Posterior vena cava (tissue), 2 donors: ENCODE measurements around the gene ARPC5. TPM values are rescaled to one million over a fixed set of nuclear protein-coding genes. Genes with fewer than 3 reads are reported as not detected.

Experiments
- DNase-seq: peaks from one replicate; pipeline ENCODE4 v3.0.0-alpha.2; 2020; ENCODE audit warnings: low spot score
- intact Hi-C, 2 donors: fragments of 100-400 bp; cut with DNase I; formaldehyde crosslinking; loops; one replicate each; pipeline versions ENCODE4 v1.14.1 to v1.14.2; 2022 to 2023
- total RNA-seq, 2 donors: library from RNA; stranded (reverse); fragmentation: NEBNext Ultra II Directional; extraction: Animal tissue kit (Norgen Biotek cat#: 25700); gene quantifications; one replicate each; pipeline ENCODE4 v1.2.1, GENCODE V29; 2021
- donor health status: DM: yes; HTN: yes; CAD: no.
- donor health status: DM: yes; HTN: yes; CAD: no.

ARPC5 gene
- total RNA-seq, 2 donors from 2014 or later, result 118 TPM

GRCh38 chr1:183593356-183593755 is 42.2 kb downstream of the ARPC5 start:
- intact Hi-C loops, result no loop called here

GRCh38 chr1:183592733-183593132 is 42.9 kb downstream of the ARPC5 start:
- DNase-seq, result no peak
- intact Hi-C loops, result no loop called here

More at GRCh38 chr1:183593356-183593755, 42.2 kb downstream of the ARPC5 start:
- DNase-seq, result no peak

DNA sequence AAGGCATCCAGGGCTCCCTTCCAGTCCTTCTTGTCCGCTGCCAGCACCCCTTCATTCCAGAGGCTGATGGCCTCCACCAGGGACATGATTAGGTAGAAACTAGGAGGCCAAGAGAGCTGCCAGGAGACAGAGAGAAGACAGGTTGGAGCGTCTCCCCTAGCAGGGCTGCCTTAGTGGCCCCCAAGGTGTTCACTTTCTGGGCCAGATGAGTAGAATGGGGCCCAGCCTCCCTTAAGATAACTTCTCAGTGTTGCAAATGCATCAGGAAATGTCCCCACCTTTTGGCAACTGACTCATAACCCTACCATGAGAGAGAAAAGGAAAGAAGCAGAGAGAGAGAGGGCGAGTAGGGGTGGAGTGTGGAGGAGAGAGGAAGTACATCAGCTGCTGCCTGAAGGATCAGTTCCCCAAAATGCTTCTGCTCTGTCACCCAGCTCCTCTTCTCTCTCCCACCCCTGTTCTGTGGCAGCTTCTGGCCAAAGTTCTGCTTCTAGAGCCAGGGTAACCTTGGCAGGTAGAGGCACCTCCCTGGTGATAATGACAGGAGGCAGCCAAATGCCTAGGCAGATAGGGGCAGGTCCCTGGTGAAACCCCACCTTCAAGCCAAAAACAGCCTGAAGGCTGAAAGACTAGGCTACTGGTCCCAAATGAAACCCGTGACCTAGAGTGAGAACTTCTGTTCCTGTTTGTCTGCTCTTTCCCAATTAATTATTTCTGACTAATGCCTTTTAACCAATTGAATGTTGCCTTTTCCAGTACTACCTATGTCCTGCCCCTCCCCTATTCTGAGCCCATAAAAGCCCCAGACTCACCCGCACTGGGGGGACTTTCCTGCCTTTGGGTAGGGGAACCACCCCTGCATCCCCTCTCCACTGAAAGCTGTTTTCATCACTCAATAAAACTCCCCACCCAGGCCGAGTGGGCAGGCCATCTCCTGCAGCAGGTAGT is 45.1 kb downstream of the ARPC5 start, which contains the start of gene NCF2:
NCF2 (minus strand) TSS at position 216 of the 948 bp plus-strand sequence; CDS start at position 86, 130 bp downstream.
- no peak for DNase-seq
- intact Hi-C loops, result no loop called here

- DNase-seq, result no peak
- intact Hi-C loops, result no loop called here
Measured at GRCh38 chr1:183589874-183590243, 45.7 kb downstream of the ARPC5 start.

- intact Hi-C loops, result no loop called here
- no peak for DNase-seq
Measured at GRCh38 chr1:183589384-183589783, 46.2 kb downstream of the ARPC5 start.

- DNase-seq, result no peak
- intact Hi-C loops, result no loop called here
Measured at GRCh38 chr1:183588827-183589226, 46.8 kb downstream of the ARPC5 start.

DNA sequence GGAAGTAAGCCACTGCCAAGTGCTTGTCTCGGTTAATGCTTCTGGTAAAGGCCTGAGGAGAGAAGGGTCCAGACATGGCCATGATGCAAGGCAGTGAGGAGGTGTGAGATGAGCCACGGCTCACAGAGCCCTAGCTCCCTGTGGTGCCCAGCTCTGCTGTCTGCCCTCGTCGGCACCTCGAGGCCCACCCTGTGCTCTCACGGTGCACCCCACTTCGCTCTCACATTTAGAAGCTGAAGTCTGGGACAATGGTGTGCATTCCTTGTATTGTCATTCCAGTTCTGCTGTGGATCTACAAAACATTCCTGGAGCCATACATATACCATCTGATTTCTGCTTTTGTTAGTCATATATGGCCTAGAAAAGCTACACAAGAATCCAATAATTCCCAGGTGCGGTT is 48.7 kb downstream of the ARPC5 start:
- no peak for DNase-seq
- intact Hi-C loops, result no loop called here

DNA sequence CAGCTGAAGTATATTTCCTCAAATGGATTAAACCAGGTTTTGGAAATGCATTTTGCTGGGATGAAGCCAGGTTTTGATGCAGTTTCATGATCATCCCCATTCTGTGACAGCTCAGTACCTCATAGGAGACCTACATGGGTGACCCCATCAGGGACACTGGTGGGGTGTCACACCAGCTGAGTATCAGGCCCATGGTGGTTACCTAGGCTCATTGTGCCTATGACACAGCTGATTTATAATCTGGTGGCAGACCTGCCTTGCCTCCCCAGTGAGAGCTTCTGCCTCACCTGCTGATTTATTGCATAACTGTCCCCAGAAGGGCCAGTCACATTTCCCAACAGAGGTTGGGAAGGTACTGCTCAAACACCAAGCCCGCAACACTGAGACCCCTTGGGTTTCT is 49.1 kb downstream of the ARPC5 start:
- intact Hi-C loops, result no loop called here
- DNase-seq, result no peak

DNA sequence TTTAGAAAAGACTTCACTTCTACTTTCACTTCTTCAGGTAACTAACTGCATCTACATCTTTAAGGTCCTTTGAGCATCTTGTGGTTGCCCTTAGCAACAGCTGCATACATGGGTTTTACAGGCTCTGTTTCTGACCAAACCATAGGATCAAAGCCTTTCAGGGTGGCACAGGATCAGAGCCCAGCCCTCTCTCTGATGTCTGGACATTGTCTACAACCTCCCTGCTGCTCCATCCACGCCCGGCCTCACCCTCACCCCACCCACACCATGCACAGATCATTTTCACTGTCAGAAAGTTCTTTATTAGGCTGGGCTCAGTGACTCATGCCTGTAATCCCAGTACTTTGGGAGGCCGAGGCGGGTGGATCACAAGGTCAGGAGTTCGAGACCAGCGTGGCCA is 50.5 kb downstream of the ARPC5 start:
- DNase-seq, result no peak
- intact Hi-C loops, result no loop called here

GRCh38 chr1:183584147-183584546 is 51.4 kb downstream of the ARPC5 start:
- no peak for DNase-seq
- intact Hi-C loops, result no loop called here

DNA sequence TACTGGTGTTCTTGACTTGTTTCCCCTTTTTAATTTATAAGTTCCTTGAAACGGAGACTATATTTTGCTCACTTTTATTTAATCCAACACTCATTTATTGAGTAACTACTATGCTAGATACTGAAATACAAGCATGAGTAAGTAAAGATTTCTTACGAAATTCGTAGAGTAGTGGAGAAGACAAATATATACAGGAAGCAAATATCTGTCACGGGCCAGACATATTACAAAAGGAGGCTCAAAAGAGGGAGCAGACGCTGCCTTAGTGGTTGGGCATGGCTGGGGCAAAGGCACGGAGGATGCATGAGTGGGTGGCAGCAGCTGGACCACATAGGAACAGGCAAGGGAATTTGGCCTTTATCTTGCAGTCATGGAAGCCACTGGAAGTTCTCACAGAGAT is 52.1 kb downstream of the ARPC5 start:
- intact Hi-C loops, result no loop called here
- DNase-seq, result no peak

GRCh38 chr1:183582021-183582713 is 53.4 kb downstream of the ARPC5 start:
- intact Hi-C loops, result no loop called here
- no peak for DNase-seq

- no peak for DNase-seq
- intact Hi-C loops, result no loop called here
Measured at GRCh38 chr1:183580281-183580682, 55.3 kb downstream of the ARPC5 start.

GRCh38 chr1:183578856-183579255 is 56.7 kb downstream of the ARPC5 start:
- no peak for DNase-seq
- intact Hi-C loops, result no loop called here

DNA sequence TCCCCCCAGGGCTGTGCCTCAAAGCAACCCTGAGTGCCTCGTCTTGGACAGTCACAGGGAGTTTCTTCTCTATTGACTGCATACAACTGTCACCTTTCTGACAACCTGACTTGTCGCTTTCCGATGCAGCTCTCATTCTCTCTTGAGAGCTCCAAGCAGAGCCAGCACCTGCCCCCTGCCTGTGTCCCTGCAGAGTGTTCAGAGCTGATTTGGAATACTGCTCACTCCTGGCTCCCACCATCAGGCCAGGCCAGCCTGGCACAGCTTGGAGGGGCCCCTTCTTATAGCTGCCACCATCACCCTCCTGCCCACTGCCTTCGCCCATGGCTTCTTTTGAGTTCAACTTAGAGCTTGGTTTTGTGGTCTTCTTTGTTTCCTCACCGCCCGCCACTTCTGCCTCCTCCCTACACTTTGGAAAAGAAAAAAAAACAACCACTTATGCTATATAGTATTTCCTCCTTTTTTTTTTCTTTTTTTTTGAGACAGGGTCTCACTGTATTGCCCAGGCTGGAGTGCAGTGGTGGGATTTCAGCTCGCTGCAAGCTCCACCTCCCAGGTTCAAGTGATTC is 57.6 kb downstream of the ARPC5 start:
- intact Hi-C loops, result no loop called here
- no peak for DNase-seq

- no peak for DNase-seq
Measured at GRCh38 chr1:183576537-183576936, 59.0 kb downstream of the ARPC5 start.

GRCh38 chr1:183575606-183576005 is 60.0 kb downstream of the ARPC5 start:
- DNase-seq, result no peak
- intact Hi-C loops, result no loop called here

More at GRCh38 chr1:183576537-183576936, 59.0 kb downstream of the ARPC5 start:
- intact Hi-C loops, result no loop called here

GRCh38 chr1:183572721-183573120 is 62.9 kb downstream of the ARPC5 start:
- DNase-seq, result no peak
- intact Hi-C loops, result no loop called here

GRCh38 chr1:183571678-183572268 is 63.8 kb downstream of the ARPC5 start:
- DNase-seq, result no peak
- intact Hi-C loops, result no loop called here
